Bronchial epithelial cell (primary cell): ENCODE data around the gene TXNRD2. TPM values are rescaled to one million over a fixed set of nuclear protein-coding genes. Genes with fewer than 3 reads are reported as not detected.

ENCODE experiments used
- DNase-seq: peaks from one replicate; pipeline ENCODE4 v3.0.0-alpha.2; 2010; ENCODE audit warnings: low read depth
- FAIRE-seq: peaks from 2 replicates; lab custom pipeline; 2011; peaks lifted over from hg19 to GRCh38; lab: Jason Lieb, UNC
- H3K27me3 ChIP-seq: 2 replicates; pipeline ENCODE4 v1.5.1; 2011; ENCODE audit warnings: low read length; ENCODE audit not compliant: control insufficient read depth, insufficient read depth
- H3K36me3 ChIP-seq: 2 replicates; pipeline ENCODE4 v1.5.1; 2011; ENCODE audit warnings: low read length; ENCODE audit not compliant: control insufficient read depth, insufficient read depth
- H3K4me3 ChIP-seq: 2 replicates; pipeline ENCODE4 v1.5.1; 2011; ENCODE audit warnings: mild to moderate bottlenecking, low read depth, low read length, control low read depth
- total RNA-seq: library from RNA; depleted of rRNA; stranded (reverse); fragments of >200 nt; gene quantifications from 2 replicates; pipeline ENCODE4 v1.2.1, GENCODE V29; 2014
- TF ChIP-seq, protein P1 (sequence below): IDR thresholded peaks from 2 replicates; pipeline ENCODE4 v1.5.1; 2011; ENCODE audit warnings: mild to moderate bottlenecking, moderate library complexity, low read length, control low read depth, inconsistent platforms; ENCODE audit not compliant: insufficient read depth, severe bottlenecking

TXNRD2 gene
- total RNA-seq, 1 donor from 2014 or later, result 12.9 TPM

DNA sequence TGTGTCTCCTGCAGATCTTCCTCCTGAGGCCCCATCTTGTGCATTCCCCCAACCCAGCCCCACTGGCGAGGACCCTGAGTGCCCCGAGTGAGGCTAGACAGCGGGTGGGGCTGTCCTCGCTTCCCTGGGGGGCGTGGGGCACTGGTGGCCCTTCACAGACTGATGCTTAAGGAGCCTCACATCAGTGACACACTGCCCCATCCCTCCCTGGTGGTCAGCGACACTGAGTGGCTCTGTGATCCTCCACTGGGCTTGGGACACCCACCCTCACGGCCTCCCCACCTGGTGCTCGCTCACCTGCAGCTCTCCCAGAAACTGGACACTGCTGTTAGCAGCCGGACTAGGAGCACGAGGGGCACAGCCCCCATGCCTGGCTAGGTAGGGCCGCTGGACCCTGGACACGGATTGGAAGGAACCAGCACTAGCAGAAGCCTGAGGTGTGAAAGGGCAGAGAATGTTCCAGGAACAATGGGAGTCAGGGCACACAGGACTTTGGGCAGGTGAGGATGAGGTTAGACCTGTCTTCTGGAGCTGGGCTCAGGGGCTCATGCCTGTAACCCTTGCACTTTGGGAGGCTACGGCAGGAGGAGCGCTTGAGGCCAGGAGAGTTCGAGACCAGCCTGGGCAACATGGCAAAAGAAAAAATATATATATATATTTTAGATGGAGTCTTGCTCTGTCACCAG is 23.2 kb upstream of the TXNRD2 start:
- H3K27me3 ChIP-seq, result no peaks in the 10 kb centered on the region
- peaks cover 30% of the 10 kb centered on the region for H3K36me3 ChIP-seq
- FAIRE-seq (no peak), DNase-seq (no peak)
- TF ChIP-seq, protein P1, sequence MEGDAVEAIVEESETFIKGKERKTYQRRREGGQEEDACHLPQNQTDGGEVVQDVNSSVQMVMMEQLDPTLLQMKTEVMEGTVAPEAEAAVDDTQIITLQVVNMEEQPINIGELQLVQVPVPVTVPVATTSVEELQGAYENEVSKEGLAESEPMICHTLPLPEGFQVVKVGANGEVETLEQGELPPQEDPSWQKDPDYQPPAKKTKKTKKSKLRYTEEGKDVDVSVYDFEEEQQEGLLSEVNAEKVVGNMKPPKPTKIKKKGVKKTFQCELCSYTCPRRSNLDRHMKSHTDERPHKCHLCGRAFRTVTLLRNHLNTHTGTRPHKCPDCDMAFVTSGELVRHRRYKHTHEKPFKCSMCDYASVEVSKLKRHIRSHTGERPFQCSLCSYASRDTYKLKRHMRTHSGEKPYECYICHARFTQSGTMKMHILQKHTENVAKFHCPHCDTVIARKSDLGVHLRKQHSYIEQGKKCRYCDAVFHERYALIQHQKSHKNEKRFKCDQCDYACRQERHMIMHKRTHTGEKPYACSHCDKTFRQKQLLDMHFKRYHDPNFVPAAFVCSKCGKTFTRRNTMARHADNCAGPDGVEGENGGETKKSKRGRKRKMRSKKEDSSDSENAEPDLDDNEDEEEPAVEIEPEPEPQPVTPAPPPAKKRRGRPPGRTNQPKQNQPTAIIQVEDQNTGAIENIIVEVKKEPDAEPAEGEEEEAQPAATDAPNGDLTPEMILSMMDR, result no peak
- H3K4me3 ChIP-seq, result no peak overlapping the region

DNA sequence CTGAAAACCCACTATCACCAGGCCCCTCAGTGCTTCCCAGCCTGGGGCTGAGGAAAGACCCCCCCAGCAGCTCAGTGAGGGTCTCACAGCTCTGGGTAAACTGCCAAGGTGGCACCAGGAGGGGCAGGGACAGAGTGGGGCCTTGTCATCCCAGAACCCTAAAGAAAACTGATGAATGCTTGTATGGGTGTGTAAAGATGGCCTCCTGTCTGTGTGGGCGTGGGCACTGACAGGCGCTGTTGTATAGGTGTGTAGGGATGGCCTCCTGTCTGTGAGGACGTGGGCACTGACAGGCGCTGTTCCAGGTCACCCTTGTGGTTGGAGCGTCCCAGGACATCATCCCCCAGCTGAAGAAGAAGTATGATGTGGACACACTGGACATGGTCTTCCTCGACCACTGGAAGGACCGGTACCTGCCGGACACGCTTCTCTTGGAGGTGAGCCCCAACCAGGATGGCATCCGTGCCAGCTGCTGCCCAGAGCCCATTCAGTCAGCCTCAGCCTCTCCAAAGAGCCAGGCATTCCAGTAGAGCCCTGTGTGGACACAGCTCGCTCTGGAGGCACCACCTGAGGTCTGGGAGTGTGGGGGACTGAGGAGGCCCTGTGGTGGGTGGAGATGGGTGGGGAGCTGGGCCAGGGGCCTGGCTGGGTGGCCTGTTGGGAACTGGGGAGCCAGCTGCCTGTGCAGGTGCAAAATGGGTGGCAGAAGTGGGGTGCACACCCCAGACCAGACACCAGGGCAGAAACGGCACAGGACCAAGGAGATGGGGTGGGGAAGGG is 22.4 kb upstream of the TXNRD2 start:
- Histone ChIP-seq H3K36me3 (peaks cover 30% of the 10 kb centered on the region), H3K4me3 (no peak overlapping the region)
- no peak for FAIRE-seq

DNA sequence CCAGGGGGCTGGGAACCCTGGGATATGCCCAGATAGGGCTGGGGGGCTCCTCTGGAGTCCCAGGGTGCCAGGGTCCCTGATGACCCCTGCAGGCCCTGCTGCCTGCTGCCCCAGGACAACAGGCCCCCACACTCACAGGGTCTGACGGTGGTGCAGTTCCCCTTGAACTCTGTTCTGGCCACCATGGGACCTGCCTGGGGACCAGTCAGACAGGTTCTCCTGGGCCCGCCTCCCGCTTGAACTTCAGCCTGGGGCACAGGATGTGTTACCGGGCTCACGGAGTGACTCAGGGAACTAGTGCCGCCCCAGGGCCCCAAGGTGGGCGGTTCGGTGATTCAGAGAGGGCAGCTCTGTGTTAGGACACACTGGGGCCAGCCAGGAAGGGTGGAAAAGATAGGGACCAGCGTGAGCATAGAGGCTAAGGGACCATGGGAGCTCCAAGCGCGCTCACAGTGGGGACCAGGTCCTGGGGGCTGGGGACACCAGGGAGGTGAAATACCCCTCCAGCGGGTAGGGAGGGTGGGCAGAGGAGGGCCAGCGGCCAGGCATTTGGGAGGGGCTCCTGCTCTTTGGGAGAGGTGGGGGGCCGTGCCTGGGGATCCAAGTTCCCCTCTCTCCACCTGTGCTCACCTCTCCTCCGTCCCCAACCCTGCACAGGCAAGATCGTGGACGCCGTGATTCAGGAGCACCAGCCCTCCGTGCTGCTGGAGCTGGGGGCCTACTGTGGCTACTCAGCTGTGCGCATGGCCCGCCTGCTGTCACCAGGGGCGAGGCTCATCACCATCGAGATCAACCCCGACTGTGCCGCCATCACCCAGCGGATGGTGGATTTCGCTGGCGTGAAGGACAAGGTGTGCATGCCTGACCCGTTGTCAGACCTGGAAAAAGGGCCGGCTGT is 21.5 kb upstream of the TXNRD2 start:
- FAIRE-seq, result no peak
- Histone ChIP-seq H3K27me3 (no peaks in the 10 kb centered on the region), H3K4me3 (peak overlapping the region; percentile 35), H3K36me3 (peaks cover 28% of the 10 kb centered on the region)
- peak; percentile 90 for DNase-seq
- TF ChIP-seq, protein P1, result no peak

More for the DNA sequence above, 22.4 kb upstream of the TXNRD2 start:
- TF ChIP-seq, protein P1, result no peak
- H3K27me3 ChIP-seq, result no peaks in the 10 kb centered on the region
- DNase-seq, result no peak

DNA sequence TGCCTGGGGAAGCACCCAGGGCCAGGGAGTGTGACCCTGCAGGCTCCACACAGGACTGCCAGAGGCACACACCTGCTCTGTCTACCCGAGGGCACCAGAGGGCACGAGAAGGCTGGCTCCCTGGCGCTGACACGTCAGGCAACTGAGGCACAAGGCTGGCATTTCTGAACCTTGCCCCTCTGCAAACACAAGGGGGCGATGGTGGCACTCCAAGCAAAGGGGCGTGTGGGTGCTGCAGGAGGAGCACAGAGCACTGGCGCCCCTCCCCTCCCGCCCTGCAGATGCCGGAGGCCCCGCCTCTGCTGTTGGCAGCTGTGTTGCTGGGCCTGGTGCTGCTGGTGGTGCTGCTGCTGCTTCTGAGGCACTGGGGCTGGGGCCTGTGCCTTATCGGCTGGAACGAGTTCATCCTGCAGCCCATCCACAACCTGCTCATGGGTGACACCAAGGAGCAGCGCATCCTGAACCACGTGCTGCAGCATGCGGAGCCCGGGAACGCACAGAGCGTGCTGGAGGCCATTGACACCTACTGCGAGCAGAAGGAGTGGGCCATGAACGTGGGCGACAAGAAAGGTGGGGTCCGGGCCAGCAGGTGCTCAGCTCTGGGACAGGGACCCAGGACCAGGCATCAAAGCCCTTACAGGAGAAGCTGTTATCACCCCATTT is 20.8 kb upstream of the TXNRD2 start:
- Histone ChIP-seq H3K36me3 (peaks cover 25% of the 10 kb centered on the region), H3K4me3 (peak overlapping the region; percentile 7), H3K27me3 (no peaks in the 10 kb centered on the region)
- TF ChIP-seq, protein P1, result peak; percentile 92
- DNase-seq (peak; percentile 79), FAIRE-seq (no peak)

DNA sequence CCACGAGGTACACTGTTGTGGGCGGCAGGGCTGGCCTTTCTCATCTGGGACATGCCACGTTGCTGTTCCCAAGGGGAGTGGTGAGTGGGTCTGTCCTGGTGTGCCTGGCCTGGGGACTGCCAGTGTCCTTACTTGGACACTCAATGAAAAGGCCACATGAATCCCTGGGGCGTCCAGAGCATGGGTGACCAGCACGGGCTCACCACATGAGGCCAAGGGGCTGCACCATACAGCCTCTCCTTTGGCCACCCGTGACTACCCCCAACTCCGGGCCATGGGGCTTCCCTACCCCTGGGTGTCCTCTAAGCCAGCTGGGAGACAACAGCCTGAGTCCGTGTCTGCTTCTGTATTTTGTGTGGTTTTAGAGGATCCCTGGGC is 20.2 kb upstream of the TXNRD2 start:
- peaks cover 24% of the 10 kb centered on the region for H3K36me3 ChIP-seq
- no peak for FAIRE-seq

More for the DNA sequence above, 20.2 kb upstream of the TXNRD2 start:
- Histone ChIP-seq H3K27me3 (no peaks in the 10 kb centered on the region), H3K4me3 (no peak overlapping the region)
- no peak for DNase-seq
- TF ChIP-seq, protein P1, result no peak
